ENCODE data around the gene GRIK3. TPM values are rescaled to one million over a fixed set of nuclear protein-coding genes. Genes with fewer than 3 reads are reported as not detected.

Gene GRIK3
- total and polyA plus RNA-seq, 2 experiments from 2014 or later: 0.09 TPM; not detected in 1

GRCh38 chr1:36796106-36796590 lies 238.2 kb downstream of the GRIK3 start:
- no peak overlapping the region for H3K4me3 ChIP-seq
- H3K27me3 ChIP-seq: no peaks in the 10 kb centered on the region
- H3K4me1 ChIP-seq (ENCODE audit: low read depth): no peaks in the 10 kb centered on the region

GRCh38 chr1:36794460-36794859 lies 239.9 kb downstream of the GRIK3 start:
- DNase-seq (ENCODE audit: low read depth in 1 of 2, low spot score in 1 of 2): no peak
- H3K9me3 ChIP-seq (ENCODE audit: low read depth): no peaks in the 10 kb centered on the region
- no peak for TF ChIP-seq CTCF (IDR thresholded peaks at IDR 0.05; ENCODE audit: low read depth, low read length)
- no peak overlapping the region for H3K4me3 ChIP-seq
- H3K27me3 ChIP-seq: no peaks in the 10 kb centered on the region
- no peak overlapping the region for H3K27ac ChIP-seq
- H3K4me1 ChIP-seq (ENCODE audit: low read depth): no peaks in the 10 kb centered on the region
- H3K36me3 ChIP-seq: no peaks in the 10 kb centered on the region

More at GRCh38 chr1:36796106-36796590, 238.2 kb downstream of the GRIK3 start:
- H3K36me3 ChIP-seq: no peaks in the 10 kb centered on the region
- no peak for DNase-seq (ENCODE audit: low read depth in 1 of 2, low spot score in 1 of 2)
- no peaks in the 10 kb centered on the region for H3K9me3 ChIP-seq (ENCODE audit: low read depth)
- no peak for TF ChIP-seq CTCF (IDR thresholded peaks at IDR 0.05; ENCODE audit: low read depth, low read length)
- no peak overlapping the region for H3K27ac ChIP-seq

GRCh38 chr1:36793452-36793851 lies 240.9 kb downstream of the GRIK3 start:
- no peak for DNase-seq (ENCODE audit: low read depth in 1 of 2, low spot score in 1 of 2)
- Histone ChIP-seq H3K4me3 (no peak overlapping the region), H3K36me3 (no peaks in the 10 kb centered on the region), H3K27ac (no peak overlapping the region), H3K9me3 (ENCODE audit: low read depth) (no peaks in the 10 kb centered on the region), H3K4me1 (ENCODE audit: low read depth) (no peaks in the 10 kb centered on the region), H3K27me3 (no peaks in the 10 kb centered on the region)
- TF ChIP-seq CTCF (IDR thresholded peaks at IDR 0.05; ENCODE audit: low read depth, low read length): no peak

GRCh38 chr1:36792292-36792691 lies 242.0 kb downstream of the GRIK3 start:
- H3K4me1 ChIP-seq (ENCODE audit: low read depth): no peaks in the 10 kb centered on the region
- no peak for TF ChIP-seq CTCF (IDR thresholded peaks at IDR 0.05; ENCODE audit: low read depth, low read length)
- no peaks in the 10 kb centered on the region for H3K27me3 ChIP-seq
- no peaks in the 10 kb centered on the region for H3K9me3 ChIP-seq (ENCODE audit: low read depth)
- no peak for DNase-seq (ENCODE audit: low read depth in 1 of 2, low spot score in 1 of 2)
- no peak overlapping the region for H3K27ac ChIP-seq
- no peak overlapping the region for H3K4me3 ChIP-seq
- no peaks in the 10 kb centered on the region for H3K36me3 ChIP-seq

GRCh38 chr1:36790191-36790590 lies 244.1 kb downstream of the GRIK3 start:
- no peak for TF ChIP-seq CTCF (IDR thresholded peaks at IDR 0.05; ENCODE audit: low read depth, low read length)
- H3K27ac ChIP-seq: no peak overlapping the region
- no peak overlapping the region for H3K4me3 ChIP-seq
- DNase-seq (ENCODE audit: low read depth in 1 of 2, low spot score in 1 of 2): no peak
- no peaks in the 10 kb centered on the region for H3K4me1 ChIP-seq (ENCODE audit: low read depth)
- no peaks in the 10 kb centered on the region for H3K36me3 ChIP-seq
- H3K27me3 ChIP-seq: no peaks in the 10 kb centered on the region
- H3K9me3 ChIP-seq (ENCODE audit: low read depth): no peaks in the 10 kb centered on the region

GRCh38 chr1:36789535-36789934 lies 244.8 kb downstream of the GRIK3 start:
- no peaks in the 10 kb centered on the region for H3K27me3 ChIP-seq
- no peak for TF ChIP-seq CTCF (IDR thresholded peaks at IDR 0.05; ENCODE audit: low read depth, low read length)
- no peaks in the 10 kb centered on the region for H3K36me3 ChIP-seq
- DNase-seq (ENCODE audit: low read depth in 1 of 2, low spot score in 1 of 2): no peak
- no peak overlapping the region for H3K27ac ChIP-seq
- H3K4me1 ChIP-seq (ENCODE audit: low read depth): no peaks in the 10 kb centered on the region
- no peaks in the 10 kb centered on the region for H3K9me3 ChIP-seq (ENCODE audit: low read depth)
- H3K4me3 ChIP-seq: no peak overlapping the region
